H1 (cell line): ENCODE data around the gene QRICH2. TPM values are rescaled to one million over a fixed set of nuclear protein-coding genes. Genes with fewer than 3 reads are reported as not detected.
A peak's percentile ranks its signal among the peaks of the same experiment; 100 is the strongest.

ENCODE experiments used
- ASH2L ChIP-seq: fragments of 200-600, 300-600 bp; sonication (generic); IDR thresholded peaks from one replicate; pipeline ENCODE4 v1.7.1; 2017; ENCODE audit warnings: low read length
- CBX5 ChIP-seq: fragments of 300-800, 300-1000 bp; sonication (generic); IDR thresholded peaks from 2 replicates; pipeline ENCODE4 v1.7.1; 2016; ENCODE audit warnings: antibody characterized with exemption, low read length, low read depth
- CHD7 ChIP-seq: fragments of 300-600 bp; sonication (generic); IDR thresholded peaks from 2 replicates; pipeline ENCODE4 v1.7.1; 2012; ENCODE audit warnings: low read length, moderate library complexity, mild to moderate bottlenecking, inconsistent platforms; ENCODE audit not compliant: insufficient replicate concordance
- HDAC2 ChIP-seq, 2 experiments: fragments of 300-600 bp in 1 of 2; sonication (generic) in 1 of 2; IDR thresholded peaks; 2 replicates each; pipeline ENCODE4 v1.6.1; 2011 to 2012; ENCODE audit warnings: low read depth in 2 of 2, low read length in 2 of 2, mild to moderate bottlenecking in 2 of 2, moderate library complexity in 2 of 2, borderline replicate concordance in 1 of 2, inconsistent platforms in 1 of 2
- KDM5A ChIP-seq: fragments of 200-600 bp; IDR thresholded peaks from 2 replicates; pipeline ENCODE4 v1.7.1; 2012; ENCODE audit warnings: mild to moderate bottlenecking, low read length, inconsistent platforms, mixed read lengths
- RNF2 ChIP-seq: fragments of 200-900, 300-1000 bp; sonication (generic); IDR thresholded peaks from 2 replicates; pipeline ENCODE4 v1.7.1; 2016; ENCODE audit warnings: borderline replicate concordance, low read depth, mild to moderate bottlenecking, antibody characterized with exemption, low read length; ENCODE audit not compliant: poor library complexity, severe bottlenecking; ENCODE audit errors: missing control alignments
- SP4 ChIP-seq: IDR thresholded peaks from 2 replicates; pipeline ENCODE4 v1.6.1; 2012; ENCODE audit warnings: low read length, inconsistent platforms
- TCF12 ChIP-seq: IDR thresholded peaks from 2 replicates; pipeline ENCODE4 v1.6.1; 2011; ENCODE audit warnings: low read depth, mild to moderate bottlenecking, low read length
- polyA plus RNA-seq, 7 experiments: library from polyadenylated mRNA; depleted of rRNA in 3 of 7; stranded (reverse) in 5 of 7; unstranded in 2 of 7; fragments of >200 nt in 5 of 7; fragments of 200-250 nt in 2 of 7; gene quantifications; 1 replicate in 5 of 7; 2 replicates in 1 of 7; 4 replicates in 1 of 7; pipeline versions ENCODE4 v1.2.1 to v1.2.3, GENCODE V29; 2011 to 2013; ENCODE audit warnings: missing spikeins in 2 of 7, mixed read lengths in 2 of 7
- total RNA-seq: library from RNA; stranded (reverse); fragmentation: NEBNext Ultra II Directional; extraction: Animal tissue kit (Norgen Biotek cat#: 25700); gene quantifications from 2 replicates; pipeline ENCODE4 v1.2.1, GENCODE V29; 2021
- TF ChIP-seq, protein P1 (sequence below): IDR thresholded peaks from 2 replicates; pipeline ENCODE4 v1.6.1; 2012; ENCODE audit warnings: inconsistent platforms

Gene QRICH2
- total and polyA plus RNA-seq, 2 of the 8 experiments (the other 6 are each of a cell fraction or from before 2014, with no cell fraction given), result 2.8 to 3.8 TPM

GRCh38 chr17:76240461-76241203 is 67.4 kb downstream of the QRICH2 start, which contains the start of gene RNF157 (continued):
- TF ChIP-seq CHD7 (no peak), CBX5 (no peak), TCF12 (no peak), SP4 (no peak), RNF2 (no peak), HDAC2 (IDR thresholded peaks at IDR 0.05; ENCODE audit: borderline replicate concordance in 1 of 2, low read depth in 2 of 2, low read length in 2 of 2) (no peak), ASH2L (peak; percentile 28), KDM5A (no peak)
- TF ChIP-seq, protein P1, sequence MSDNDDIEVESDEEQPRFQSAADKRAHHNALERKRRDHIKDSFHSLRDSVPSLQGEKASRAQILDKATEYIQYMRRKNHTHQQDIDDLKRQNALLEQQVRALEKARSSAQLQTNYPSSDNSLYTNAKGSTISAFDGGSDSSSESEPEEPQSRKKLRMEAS, result peak; percentile 75
